ENCODE data around the gene ZNF497. TPM values are rescaled to one million over a fixed set of nuclear protein-coding genes. Genes with fewer than 3 reads are reported as not detected.
A peak's percentile ranks its signal among the peaks of the same experiment; 100 is the strongest.
"Not testable (repeated sequence)": the region's sequence is repeated elsewhere in the genome, so short reads cannot be mapped to it uniquely, and the experiment has no call there.

The ZNF497 gene
- total RNA-seq, 1 donor from 2014 or later = 2.2 TPM

- peak overlapping the region; percentile 96 for H3K4me3 Mint-ChIP-seq (ENCODE audit: low read depth)
- H3K9me3 Mint-ChIP-seq = no peaks in the 10 kb centered on the region
- peaks cover 45% of the 10 kb centered on the region for H3K36me3 Mint-ChIP-seq (ENCODE audit: low read depth)
- peak overlapping the region; percentile 94 for H3K27ac Mint-ChIP-seq
- intact Hi-C loops (cut with micrococcal nuclease) = loop anchor here (1.0 to 10.0 kb wide), 5 partner anchors 21 to 205 kb away; partner anchors contain the start of genes ZBTB45, ZNF274, ZNF324B and ZNF544
- H3K4me1 Mint-ChIP-seq (ENCODE audit: low read depth) = peaks cover 24% of the 10 kb centered on the region
- no peaks in the 10 kb centered on the region for H3K27me3 Mint-ChIP-seq (ENCODE audit: low read depth)
- no peak for DNase-seq (ENCODE audit: low spot score)
Observed at GRCh38 chr19:58387338-58388174, 25.0 kb upstream of the ZNF497 start.

DNA sequence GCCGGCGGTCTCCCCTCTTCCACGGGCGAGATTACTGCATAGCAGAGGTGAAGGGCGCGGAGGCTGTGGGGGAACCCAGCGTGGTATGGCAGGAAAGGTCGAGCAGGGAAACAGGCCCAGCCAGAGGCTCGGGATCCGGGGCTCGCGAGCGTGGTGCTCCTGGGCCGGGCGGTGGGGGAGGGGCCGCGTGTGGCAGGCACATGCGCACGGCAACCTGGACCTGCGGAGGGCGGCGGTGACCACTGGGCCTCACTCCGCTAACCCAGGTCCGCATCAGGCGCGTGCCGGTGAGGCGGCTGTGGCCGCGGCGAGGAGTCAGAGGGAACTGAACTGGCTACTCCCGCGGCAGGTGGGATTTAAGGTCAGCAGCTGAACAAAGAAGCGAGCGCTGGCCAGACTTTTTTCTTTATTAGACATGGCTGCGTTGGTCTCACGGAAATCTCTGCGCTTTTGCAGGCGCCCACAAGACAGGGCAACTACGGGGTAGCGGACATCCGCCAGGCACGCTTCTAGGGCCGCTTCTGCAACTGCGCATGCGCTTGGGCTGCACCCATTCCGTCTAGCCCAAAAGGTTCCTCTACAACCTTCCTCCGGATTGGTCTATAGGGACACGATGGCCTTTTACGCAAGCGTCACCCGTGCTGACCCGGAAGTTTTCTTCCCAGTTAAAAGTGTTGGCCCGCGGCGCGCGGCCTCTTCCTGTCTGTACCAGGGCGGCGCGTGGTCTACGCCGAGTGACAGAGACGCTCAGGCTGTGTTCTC, 24.2 kb upstream of the ZNF497 start, which contains the start of gene RPS5:
TSS of gene RPS5 (plus strand) at position 694 of the 762 bp plus-strand sequence. CDS start 869 bp downstream, outside the sequence.
- peak within 1 kb of the TSS; percentile 94 for H3K27ac Mint-ChIP-seq
- H3K4me1 Mint-ChIP-seq (ENCODE audit: low read depth) = peaks cover 29% of the 10 kb centered on the region
- DNase-seq (ENCODE audit: low spot score) = peak; percentile 96
- peaks cover 42% of the 10 kb centered on the region for H3K36me3 Mint-ChIP-seq (ENCODE audit: low read depth)
- H3K9me3 Mint-ChIP-seq = no peaks in the 10 kb centered on the region
- H3K27me3 Mint-ChIP-seq (ENCODE audit: low read depth) = no peaks in the 10 kb centered on the region
- H3K4me3 Mint-ChIP-seq (ENCODE audit: low read depth) = peak within 1 kb of the TSS; percentile 96
- intact Hi-C loops (cut with micrococcal nuclease) = loop anchor here (1.0 to 10.0 kb wide), 5 partner anchors 22 to 204 kb away; partner anchors contain the start of genes ZBTB45, ZNF274, ZNF324B and ZNF544

DNA sequence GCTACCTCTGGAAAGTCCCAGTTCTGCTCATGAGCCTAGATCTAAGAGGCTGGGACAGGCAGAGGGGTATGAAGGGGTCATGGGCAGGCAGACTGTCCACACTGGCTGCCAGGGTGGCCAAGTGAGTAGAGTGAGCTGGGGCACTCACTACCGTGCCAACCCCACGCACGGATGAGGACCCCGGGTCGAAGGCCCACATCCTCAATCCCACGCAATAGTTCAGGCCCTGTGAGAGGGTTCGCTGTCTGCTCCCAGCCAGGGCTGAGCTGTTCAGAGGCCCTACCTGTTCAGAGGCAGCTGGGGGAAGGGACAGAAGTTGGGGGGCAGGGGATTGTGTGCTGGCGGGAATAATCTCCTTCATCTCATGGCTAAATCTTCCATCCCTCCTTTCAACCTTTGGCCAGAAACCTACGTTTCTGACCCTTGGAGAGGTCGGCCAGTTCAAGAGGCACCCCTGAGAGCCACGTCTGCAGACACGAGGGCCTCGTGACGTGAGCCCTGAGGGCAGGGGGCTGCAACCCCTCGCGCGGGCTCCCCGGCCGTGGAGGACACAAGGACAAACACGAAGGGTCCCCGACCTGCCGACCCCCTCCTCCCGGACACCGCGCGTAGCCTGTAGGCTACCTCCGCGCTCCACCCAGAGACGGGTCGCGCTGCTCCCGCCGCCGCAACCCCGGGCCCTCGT, 23.5 kb upstream of the ZNF497 start:
- H3K4me1 Mint-ChIP-seq (ENCODE audit: low read depth) = peaks cover 30% of the 10 kb centered on the region
- H3K36me3 Mint-ChIP-seq (ENCODE audit: low read depth) = peaks cover 36% of the 10 kb centered on the region

GRCh38 chr19:58385313-58385890, 22.9 kb upstream of the ZNF497 start:
- no peaks in the 10 kb centered on the region for H3K27me3 Mint-ChIP-seq (ENCODE audit: low read depth)

More for the DNA sequence above, 23.5 kb upstream of the ZNF497 start:
- Mint-ChIP-seq H3K9me3 (no peaks in the 10 kb centered on the region), H3K27me3 (ENCODE audit: low read depth) (no peaks in the 10 kb centered on the region), H3K4me3 (ENCODE audit: low read depth) (peak overlapping the region; percentile 96), H3K27ac (peak overlapping the region; percentile 94)
- intact Hi-C loops (cut with micrococcal nuclease) = loop anchor here (2.0 to 10.0 kb wide), 3 partner anchors 133 to 203 kb away; partner anchors contain the start of genes ZBTB45, ZNF274 and ZNF544
- no peak for DNase-seq (ENCODE audit: low spot score)

GRCh38 chr19:58382997-58383603, 20.5 kb upstream of the ZNF497 start:
- Mint-ChIP-seq H3K36me3 (ENCODE audit: low read depth) (peaks cover 11% of the 10 kb centered on the region), H3K4me1 (ENCODE audit: low read depth) (peaks cover 28% of the 10 kb centered on the region), H3K27ac (peak overlapping the region; percentile 46), H3K4me3 (ENCODE audit: low read depth) (peak overlapping the region; percentile 58), H3K9me3 (no peaks in the 10 kb centered on the region), H3K27me3 (ENCODE audit: low read depth) (no peaks in the 10 kb centered on the region)
- DNase-seq (ENCODE audit: low spot score) = no peak
- intact Hi-C loops (cut with micrococcal nuclease) = loop anchor here (10.0 kb wide), 1 partner anchor 158 kb away; the partner anchor contains the start of gene ZNF544

More at GRCh38 chr19:58385313-58385890, 22.9 kb upstream of the ZNF497 start:
- peaks cover 30% of the 10 kb centered on the region for H3K36me3 Mint-ChIP-seq (ENCODE audit: low read depth)
- no peak for DNase-seq (ENCODE audit: low spot score)
- peak overlapping the region; percentile 96 for H3K4me3 Mint-ChIP-seq (ENCODE audit: low read depth)
- no peaks in the 10 kb centered on the region for H3K9me3 Mint-ChIP-seq
- peak overlapping the region; percentile 94 for H3K27ac Mint-ChIP-seq
- intact Hi-C loops (cut with micrococcal nuclease) = loop anchor here (10.0 kb wide), 1 partner anchor 161 kb away; the partner anchor contains the start of gene ZNF544
- H3K4me1 Mint-ChIP-seq (ENCODE audit: low read depth) = peaks cover 30% of the 10 kb centered on the region

DNA sequence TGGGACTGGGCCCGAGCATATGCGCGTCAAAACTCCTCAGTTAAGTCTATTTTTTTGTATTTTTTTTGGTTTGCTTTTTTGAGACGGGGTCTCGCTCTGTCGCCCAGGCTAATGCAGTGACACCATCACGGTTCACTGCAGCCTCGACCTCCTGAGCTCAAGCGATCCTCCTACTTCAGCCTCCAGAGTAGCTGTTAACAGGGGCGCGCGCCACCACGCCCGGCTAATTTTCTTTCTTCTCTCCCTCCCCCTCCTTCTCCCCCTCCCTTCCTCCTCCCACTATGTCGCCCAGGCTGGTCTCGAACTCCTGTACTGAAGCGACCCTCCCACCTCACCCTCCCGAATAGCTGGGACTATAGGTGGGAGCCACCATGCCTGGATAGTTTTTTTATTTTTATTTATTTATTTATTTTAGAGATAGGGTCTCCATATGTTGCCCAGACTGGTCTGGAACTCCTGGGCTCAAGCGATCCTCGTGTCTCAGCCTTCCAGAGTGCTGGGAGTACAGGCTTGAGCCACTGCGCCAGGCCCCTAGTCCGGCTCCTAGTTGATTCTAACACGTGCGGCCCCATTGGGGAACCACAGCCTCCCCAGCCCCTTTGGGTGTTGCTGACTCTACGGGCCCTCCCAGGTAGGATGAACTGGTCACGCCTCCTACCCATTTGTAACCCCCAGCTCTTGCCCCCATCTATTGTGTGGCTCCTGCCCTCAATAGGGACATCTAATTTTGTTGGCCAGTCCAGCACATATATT, 19.1 kb upstream of the ZNF497 start:
- Mint-ChIP-seq H3K4me3 (ENCODE audit: low read depth) (peak overlapping the region; percentile 90), H3K9me3 (no peaks in the 10 kb centered on the region), H3K4me1 (ENCODE audit: low read depth) (peaks cover 25% of the 10 kb centered on the region), H3K27me3 (ENCODE audit: low read depth) (no peaks in the 10 kb centered on the region), H3K27ac (peak overlapping the region; percentile 79), H3K36me3 (ENCODE audit: low read depth) (no peaks in the 10 kb centered on the region)
- DNase-seq (ENCODE audit: low spot score) = no peak
- intact Hi-C loops (cut with micrococcal nuclease) = loop anchor here (1.0 to 10.0 kb wide), 9 partner anchors 19 to 157 kb away; partner anchors contain the start of genes ERVK3-1, ZNF132, ZNF446 and ZNF497

- intact Hi-C loops (cut with micrococcal nuclease) = loop anchor here (1.0 to 10.0 kb wide), 9 partner anchors 19 to 156 kb away; partner anchors contain the start of genes ERVK3-1, ZNF132, ZNF446 and ZNF497
- H3K4me3 Mint-ChIP-seq (ENCODE audit: low read depth) = peak within 1 kb of the TSS; percentile 90
- H3K27ac Mint-ChIP-seq = peak within 1 kb of the TSS; percentile 85
- no peaks in the 10 kb centered on the region for H3K36me3 Mint-ChIP-seq (ENCODE audit: low read depth)
- peak; percentile 99 for DNase-seq (ENCODE audit: low spot score)
- no peaks in the 10 kb centered on the region for H3K9me3 Mint-ChIP-seq
- no peaks in the 10 kb centered on the region for H3K27me3 Mint-ChIP-seq (ENCODE audit: low read depth)
- peaks cover 24% of the 10 kb centered on the region for H3K4me1 Mint-ChIP-seq (ENCODE audit: low read depth)
Observed at GRCh38 chr19:58380662-58381459, 18.3 kb upstream of the ZNF497 start, which contains the start of gene ZNF837. ZNF837 (minus strand) TSS chr19:58381030; CDS start chr19:58369332, 11,698 bp downstream.

GRCh38 chr19:58380037-58380661, 17.6 kb upstream of the ZNF497 start:
- peak overlapping the region; percentile 85 for H3K27ac Mint-ChIP-seq
- peak overlapping the region; percentile 90 for H3K4me3 Mint-ChIP-seq (ENCODE audit: low read depth)
- no peaks in the 10 kb centered on the region for H3K9me3 Mint-ChIP-seq
- no peaks in the 10 kb centered on the region for H3K27me3 Mint-ChIP-seq (ENCODE audit: low read depth)
- H3K4me1 Mint-ChIP-seq (ENCODE audit: low read depth) = peaks cover 19% of the 10 kb centered on the region
- H3K36me3 Mint-ChIP-seq (ENCODE audit: low read depth) = no peaks in the 10 kb centered on the region
- no peak for DNase-seq (ENCODE audit: low spot score)
- intact Hi-C loops (cut with micrococcal nuclease) = loop anchor here (2.0 to 10.0 kb wide), 4 partner anchors 75 to 155 kb away; partner anchors contain the start of genes ERVK3-1, ZNF446, ZNF544 and ZNF8

GRCh38 chr19:58379246-58379645, 16.7 kb upstream of the ZNF497 start:
- intact Hi-C loops (cut with micrococcal nuclease) = no loop called here
- Mint-ChIP-seq H3K4me3 (ENCODE audit: low read depth) (peak overlapping the region; percentile 90), H3K27me3 (ENCODE audit: low read depth) (no peaks in the 10 kb centered on the region), H3K36me3 (ENCODE audit: low read depth) (no peaks in the 10 kb centered on the region), H3K9me3 (no peaks in the 10 kb centered on the region), H3K4me1 (ENCODE audit: low read depth) (peaks cover 19% of the 10 kb centered on the region), H3K27ac (peak overlapping the region; percentile 33)
- DNase-seq (ENCODE audit: low spot score) = no peak

DNA sequence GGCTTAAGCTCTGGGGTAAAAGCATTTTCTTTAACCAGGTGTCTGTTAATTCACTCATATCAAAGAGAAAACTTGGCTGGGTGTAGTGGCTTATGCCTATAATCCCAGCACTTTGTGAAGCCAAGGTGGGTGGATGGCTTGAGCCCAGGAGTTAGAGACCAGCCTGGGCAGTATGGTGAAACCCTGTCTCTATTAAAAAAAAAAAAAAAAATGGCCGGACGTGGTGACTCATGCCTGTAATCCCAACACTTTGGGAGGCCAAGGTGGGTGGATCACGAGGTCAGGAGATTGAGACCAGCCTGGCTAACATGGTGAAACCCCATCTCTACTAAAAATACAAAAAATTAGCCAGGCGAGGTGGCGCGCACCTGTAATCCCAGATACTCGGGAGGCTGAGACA, 14.2 kb upstream of the ZNF497 start:
- H3K4me1 Mint-ChIP-seq (ENCODE audit: low read depth); H3K9me3 Mint-ChIP-seq; intact Hi-C loops (cut with micrococcal nuclease); H3K4me3 Mint-ChIP-seq (ENCODE audit: low read depth); H3K27ac Mint-ChIP-seq; H3K27me3 Mint-ChIP-seq (ENCODE audit: low read depth); H3K36me3 Mint-ChIP-seq (ENCODE audit: low read depth); DNase-seq (ENCODE audit: low spot score): not testable (repeated sequence)

All from activated T-helper 2 cell treated with anti-CD3 and anti-CD28 coated beads, Interferon-gamma antibody, Interleukin-2, Interleukin-4, amounts not matched to agents 10 μg/mL and 5 μg/mL and 100 μg/mL, durations not matched to agents 14 hours and 24 hours and 36 hours (primary cell).